ENCODE data around the gene FAM53A.

FAM53A gene

DNA sequence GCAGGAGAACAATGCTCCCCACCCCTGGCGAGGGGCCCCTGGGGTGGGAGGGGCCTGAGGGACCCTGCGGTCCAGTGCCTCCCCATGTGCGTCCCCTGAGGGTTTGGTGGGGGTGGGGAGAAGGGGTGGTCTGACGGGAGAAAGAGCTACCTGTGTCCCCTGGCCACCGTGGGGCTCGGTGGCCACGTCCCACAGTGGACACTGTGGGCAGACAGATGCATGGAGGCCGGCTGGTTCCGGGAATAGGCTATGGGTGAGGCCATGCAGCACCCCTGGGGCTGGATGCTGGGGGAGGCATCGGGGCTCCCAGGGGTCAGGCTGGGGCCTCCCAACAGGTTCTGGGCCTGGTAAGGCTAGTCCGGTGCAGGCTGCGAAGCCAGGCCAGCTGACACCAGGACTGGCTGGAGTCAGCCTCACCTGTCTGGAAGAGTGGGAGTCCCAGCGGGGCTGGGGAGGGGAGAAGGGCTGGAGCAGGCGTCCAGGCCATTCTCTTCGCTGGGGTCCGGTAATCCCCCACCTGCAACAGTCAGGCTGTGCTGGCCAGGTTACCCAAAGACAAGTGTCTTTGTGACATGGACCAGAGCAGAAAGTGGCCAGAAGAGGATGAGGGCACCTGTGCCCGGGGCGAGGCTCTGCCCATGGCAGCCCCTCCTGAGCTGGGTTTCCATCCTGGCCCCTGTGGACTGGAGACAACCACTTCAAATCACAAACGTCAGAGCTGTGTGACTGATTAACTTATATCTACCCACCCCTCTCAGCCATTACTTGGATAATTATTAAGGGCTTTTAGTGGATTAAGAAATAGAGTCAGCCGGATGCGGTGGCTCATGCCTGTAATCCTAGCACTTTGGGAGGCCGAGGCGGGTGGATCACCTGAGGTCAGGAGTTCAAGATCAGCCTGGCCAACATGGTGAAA, 1.4 kb upstream of the FAM53A start:
- no peaks in the 10 kb centered on the region for H3K27me3 ChIP-seq (ENCODE audit: control insufficient read depth in 5 of 5, insufficient read depth in 4 of 5, low read length in 5 of 5)
- peaks cover 0 to 3% (median under 1%) of the 10 kb centered on the region in 5 donors for H3K36me3 ChIP-seq (ENCODE audit: control insufficient read depth in 5 of 5, insufficient read depth in 5 of 5, low read length in 5 of 5)
- no peak overlapping the region for H3K27ac ChIP-seq (ENCODE audit: low read depth, low read length)
- H3K9me3 ChIP-seq (ENCODE audit: control insufficient read depth in 5 of 5, low read length in 5 of 5): no peaks in the 10 kb centered on the region
- peaks cover 0 to 22% (median 21%) of the 10 kb centered on the region in 5 donors for H3K4me1 ChIP-seq (ENCODE audit: control insufficient read depth in 5 of 5, insufficient read depth in 5 of 5, low read length in 5 of 5)
- peak overlapping the region in 2 of 5 donors; percentile 60 to 70 for H3K4me3 ChIP-seq (ENCODE audit: low read depth in 1 of 5, low read length in 5 of 5)
- H3K9ac ChIP-seq (ENCODE audit: low read length in 5 of 5): peak overlapping the region in 1 of 5 donors; percentile 75

DNA sequence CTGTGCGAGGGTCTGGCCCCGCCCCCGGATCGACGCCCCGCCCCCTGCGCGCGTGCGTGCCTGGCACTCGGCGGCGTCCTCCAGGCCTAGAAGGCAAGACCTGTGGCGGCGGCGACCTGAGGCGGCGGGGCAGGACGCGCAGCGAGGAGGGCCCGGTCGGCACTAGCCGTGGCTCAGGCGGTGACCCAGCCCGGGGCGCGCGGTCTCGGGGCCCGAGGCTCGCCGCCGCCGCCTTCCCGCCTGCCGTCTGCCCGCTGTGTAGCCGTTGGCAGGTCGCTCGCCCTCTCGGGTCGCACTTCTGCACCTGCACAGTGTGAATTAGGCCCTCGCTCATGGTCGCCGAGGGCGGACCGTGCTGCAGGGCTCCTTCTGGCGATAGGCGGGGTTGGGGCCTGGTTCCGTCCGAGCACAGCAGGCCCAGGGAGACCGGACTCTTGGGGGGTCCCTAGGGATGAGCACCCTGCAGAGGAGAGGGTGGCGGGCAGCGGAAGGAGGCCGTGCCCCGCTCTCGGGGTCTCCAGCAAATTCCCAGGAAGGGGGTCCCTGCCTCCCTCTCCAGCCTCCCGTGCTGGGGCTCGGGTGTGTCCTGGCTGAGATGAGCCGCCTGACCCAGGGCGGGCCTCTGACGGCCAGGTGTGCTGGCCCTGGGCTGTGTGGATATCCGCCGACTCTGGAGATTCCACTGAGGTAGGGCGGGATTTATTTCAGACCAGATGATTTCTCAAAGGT, 557 bp upstream of the FAM53A start:
- H3K9ac ChIP-seq (ENCODE audit: low read length in 5 of 5): peak overlapping the region in 3 of 5 donors; percentile 53 to 75 (median 62)

DNA sequence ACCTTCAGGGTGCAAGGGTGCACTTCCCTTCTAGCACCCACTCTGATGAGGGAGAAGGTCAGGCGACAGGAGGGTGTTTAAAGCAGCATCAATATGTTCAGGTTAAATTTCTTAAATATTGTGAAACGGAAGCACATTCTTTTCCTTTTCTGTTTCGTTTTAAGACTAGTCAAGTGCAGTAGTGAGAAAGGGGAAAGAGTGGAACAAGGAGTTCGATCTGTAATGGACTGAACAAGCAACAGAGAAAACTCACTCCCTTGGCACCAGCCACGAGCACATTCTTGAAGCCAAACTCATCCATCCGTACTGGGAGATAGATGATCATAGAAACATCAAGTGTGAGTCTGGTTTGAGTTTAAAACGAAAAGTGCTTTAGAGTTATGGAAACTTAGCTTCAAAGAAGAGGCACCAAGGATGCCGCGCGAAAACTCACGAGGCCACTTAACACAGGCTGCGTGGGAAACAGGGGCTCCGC, 815 bp downstream of the FAM53A start:
- Histone ChIP-seq H3K4me3 (ENCODE audit: low read depth in 1 of 5, low read length in 5 of 5) (peak overlapping the region; percentile 61 to 73 (median 68)), H3K4me1 (ENCODE audit: control insufficient read depth in 5 of 5, insufficient read depth in 5 of 5, low read length in 5 of 5) (peaks cover 0 to 22% (median 21%) of the 10 kb centered on the region in 5 donors), H3K9ac (ENCODE audit: low read length in 5 of 5) (peak overlapping the region; percentile 38 to 73 (median 60)), H3K27ac (ENCODE audit: low read depth, low read length) (peak overlapping the region; percentile 58), H3K27me3 (ENCODE audit: control insufficient read depth in 5 of 5, insufficient read depth in 4 of 5, low read length in 5 of 5) (no peaks in the 10 kb centered on the region), H3K36me3 (ENCODE audit: control insufficient read depth in 5 of 5, insufficient read depth in 5 of 5, low read length in 5 of 5) (no peaks in the 10 kb centered on the region), H3K9me3 (ENCODE audit: control insufficient read depth in 5 of 5, low read length in 5 of 5) (no peaks in the 10 kb centered on the region)

More for the DNA sequence above, 557 bp upstream of the FAM53A start:
- Histone ChIP-seq H3K4me1 (ENCODE audit: control insufficient read depth in 5 of 5, insufficient read depth in 5 of 5, low read length in 5 of 5) (peaks cover 0 to 22% (median 21%) of the 10 kb centered on the region in 5 donors), H3K4me3 (ENCODE audit: low read depth in 1 of 5, low read length in 5 of 5) (peak overlapping the region in 4 of 5 donors; percentile 52 to 70 (median 60)), H3K27me3 (ENCODE audit: control insufficient read depth in 5 of 5, insufficient read depth in 4 of 5, low read length in 5 of 5) (no peaks in the 10 kb centered on the region), H3K27ac (ENCODE audit: low read depth, low read length) (no peak overlapping the region), H3K36me3 (ENCODE audit: control insufficient read depth in 5 of 5, insufficient read depth in 5 of 5, low read length in 5 of 5) (no peaks in the 10 kb centered on the region), H3K9me3 (ENCODE audit: control insufficient read depth in 5 of 5, low read length in 5 of 5) (no peaks in the 10 kb centered on the region)

- H3K4me1 ChIP-seq (ENCODE audit: control insufficient read depth in 5 of 5, insufficient read depth in 5 of 5, low read length in 5 of 5): peaks cover 0 to 22% (median 21%) of the 10 kb centered on the region in 5 donors
- H3K27me3 ChIP-seq (ENCODE audit: control insufficient read depth in 5 of 5, insufficient read depth in 4 of 5, low read length in 5 of 5): no peaks in the 10 kb centered on the region
- H3K9me3 ChIP-seq (ENCODE audit: control insufficient read depth in 5 of 5, low read length in 5 of 5): no peaks in the 10 kb centered on the region
- peak overlapping the region; percentile 61 to 73 (median 68) for H3K4me3 ChIP-seq (ENCODE audit: low read depth in 1 of 5, low read length in 5 of 5)
- peak overlapping the region in 2 of 5 donors; percentile 60 to 62 for H3K9ac ChIP-seq (ENCODE audit: low read length in 5 of 5)
- peak overlapping the region; percentile 58 for H3K27ac ChIP-seq (ENCODE audit: low read depth, low read length)
- no peaks in the 10 kb centered on the region for H3K36me3 ChIP-seq (ENCODE audit: control insufficient read depth in 5 of 5, insufficient read depth in 5 of 5, low read length in 5 of 5)
Observed at GRCh38 chr4:1682860-1683259, 1.3 kb downstream of the FAM53A start.

- Histone ChIP-seq H3K9ac (ENCODE audit: low read length in 5 of 5) (no peak overlapping the region), H3K4me3 (ENCODE audit: low read depth in 1 of 5, low read length in 5 of 5) (no peak overlapping the region), H3K9me3 (ENCODE audit: control insufficient read depth in 5 of 5, low read length in 5 of 5) (no peaks in the 10 kb centered on the region), H3K27me3 (ENCODE audit: control insufficient read depth in 5 of 5, insufficient read depth in 4 of 5, low read length in 5 of 5) (peaks cover 0 to 8% (median 0%) of the 10 kb centered on the region in 5 donors), H3K36me3 (ENCODE audit: control insufficient read depth in 5 of 5, insufficient read depth in 5 of 5, low read length in 5 of 5) (no peaks in the 10 kb centered on the region), H3K27ac (ENCODE audit: low read depth, low read length) (no peak overlapping the region), H3K4me1 (ENCODE audit: control insufficient read depth in 5 of 5, insufficient read depth in 5 of 5, low read length in 5 of 5) (peaks cover 0 to 5% (median 4%) of the 10 kb centered on the region in 5 donors)
Observed at GRCh38 chr4:1678244-1678643, 5.9 kb downstream of the FAM53A start.

DNA sequence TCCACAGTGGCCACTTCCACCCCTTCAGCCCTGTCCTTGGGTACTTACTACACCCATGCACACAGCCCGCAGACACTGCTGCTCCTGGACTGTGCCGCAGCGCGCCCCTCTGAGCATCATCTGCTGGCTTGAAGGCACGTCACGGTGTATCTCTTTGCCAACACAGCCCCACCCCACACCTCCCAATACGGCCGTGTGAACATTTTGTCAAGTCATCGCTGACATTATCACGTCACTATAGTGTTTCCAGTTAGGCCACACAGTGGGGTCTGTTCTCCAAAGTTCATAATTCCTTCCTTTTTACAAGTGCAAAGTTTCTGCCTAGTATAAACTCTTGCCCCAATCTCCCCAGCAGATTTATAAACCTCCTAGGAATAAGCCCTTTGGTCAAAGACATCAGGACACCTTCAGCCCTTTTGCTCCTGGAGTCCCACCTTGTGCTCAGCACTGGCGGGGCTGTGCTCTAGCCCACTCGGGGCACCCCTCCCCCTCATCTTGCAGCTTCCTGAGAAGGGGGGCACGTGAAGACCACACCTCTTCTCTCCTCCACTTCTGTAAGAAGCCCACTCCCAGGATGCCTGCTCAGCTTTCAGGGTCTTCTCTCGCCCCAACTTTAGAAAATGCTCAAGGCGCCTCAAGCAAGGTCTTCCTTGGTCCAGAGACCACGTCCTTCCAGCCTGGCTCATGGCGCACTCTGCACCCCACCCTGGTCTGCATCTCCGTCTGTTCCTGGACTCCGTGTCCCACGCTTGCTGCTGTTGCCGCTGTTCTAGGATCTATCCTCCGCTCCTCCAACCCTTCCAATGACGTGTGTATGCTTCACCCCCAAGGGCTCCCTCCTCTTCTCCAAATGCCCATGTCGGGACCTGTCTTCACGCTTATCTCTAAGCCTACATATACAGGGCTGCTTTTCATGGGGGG, 7.2 kb downstream of the FAM53A start:
- Histone ChIP-seq H3K27me3 (ENCODE audit: control insufficient read depth in 5 of 5, insufficient read depth in 4 of 5, low read length in 5 of 5) (peaks cover 0 to 8% (median 0%) of the 10 kb centered on the region in 5 donors), H3K4me3 (ENCODE audit: low read depth in 1 of 5, low read length in 5 of 5) (no peak overlapping the region), H3K9me3 (ENCODE audit: control insufficient read depth in 5 of 5, low read length in 5 of 5) (no peaks in the 10 kb centered on the region), H3K36me3 (ENCODE audit: control insufficient read depth in 5 of 5, insufficient read depth in 5 of 5, low read length in 5 of 5) (no peaks in the 10 kb centered on the region), H3K27ac (ENCODE audit: low read depth, low read length) (no peak overlapping the region), H3K4me1 (ENCODE audit: control insufficient read depth in 5 of 5, insufficient read depth in 5 of 5, low read length in 5 of 5) (no peaks in the 10 kb centered on the region), H3K9ac (ENCODE audit: low read length in 5 of 5) (no peak overlapping the region)

GRCh38 chr4:1675802-1676137, 8.3 kb downstream of the FAM53A start:
- H3K27ac ChIP-seq (ENCODE audit: low read depth, low read length): no peak overlapping the region
- H3K9ac ChIP-seq (ENCODE audit: low read length in 5 of 5): no peak overlapping the region
- no peaks in the 10 kb centered on the region for H3K4me1 ChIP-seq (ENCODE audit: control insufficient read depth in 5 of 5, insufficient read depth in 5 of 5, low read length in 5 of 5)
- no peaks in the 10 kb centered on the region for H3K36me3 ChIP-seq (ENCODE audit: control insufficient read depth in 5 of 5, insufficient read depth in 5 of 5, low read length in 5 of 5)
- H3K27me3 ChIP-seq (ENCODE audit: control insufficient read depth in 5 of 5, insufficient read depth in 4 of 5, low read length in 5 of 5): peaks cover 0 to 8% (median 0%) of the 10 kb centered on the region in 5 donors
- H3K4me3 ChIP-seq (ENCODE audit: low read depth in 1 of 5, low read length in 5 of 5): no peak overlapping the region
- no peaks in the 10 kb centered on the region for H3K9me3 ChIP-seq (ENCODE audit: control insufficient read depth in 5 of 5, low read length in 5 of 5)

DNA sequence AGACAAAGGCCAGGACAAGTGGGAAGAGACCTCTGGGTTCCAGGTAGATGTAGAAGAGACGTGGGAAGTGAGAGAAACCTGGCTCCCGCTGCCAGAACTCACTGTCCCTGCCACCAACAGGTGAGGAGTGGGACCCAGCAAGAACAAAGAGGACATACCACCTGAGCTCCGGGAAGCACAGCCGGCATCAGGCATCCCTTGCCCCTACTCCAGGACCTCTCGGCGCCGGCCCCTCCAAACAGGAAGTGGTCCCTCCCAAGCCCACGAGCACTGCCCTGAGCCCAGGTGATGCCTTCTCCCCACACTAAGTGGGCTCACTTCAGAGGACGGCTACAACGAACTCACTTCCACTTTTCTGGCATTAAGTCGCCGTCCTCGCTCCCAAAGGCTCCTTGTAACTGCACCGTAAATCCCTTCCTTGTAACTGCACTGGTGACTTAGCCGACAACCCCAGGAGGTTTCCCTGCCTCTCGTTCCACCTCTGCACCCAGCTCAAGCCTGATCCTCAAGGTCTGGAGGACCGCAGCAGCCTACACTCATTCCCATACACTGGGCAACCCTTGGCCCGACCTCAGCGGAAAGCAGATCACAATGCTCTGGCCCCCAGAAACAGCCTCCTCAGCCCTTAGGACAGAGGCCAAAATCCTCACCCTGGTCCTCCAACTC, 8.8 kb downstream of the FAM53A start:
- Histone ChIP-seq H3K27ac (ENCODE audit: low read depth, low read length) (no peak overlapping the region), H3K27me3 (ENCODE audit: control insufficient read depth in 5 of 5, insufficient read depth in 4 of 5, low read length in 5 of 5) (peaks cover 0 to 8% (median 0%) of the 10 kb centered on the region in 5 donors), H3K9ac (ENCODE audit: low read length in 5 of 5) (no peak overlapping the region), H3K9me3 (ENCODE audit: control insufficient read depth in 5 of 5, low read length in 5 of 5) (no peaks in the 10 kb centered on the region), H3K4me1 (ENCODE audit: control insufficient read depth in 5 of 5, insufficient read depth in 5 of 5, low read length in 5 of 5) (no peaks in the 10 kb centered on the region), H3K4me3 (ENCODE audit: low read depth in 1 of 5, low read length in 5 of 5) (no peak overlapping the region), H3K36me3 (ENCODE audit: control insufficient read depth in 5 of 5, insufficient read depth in 5 of 5, low read length in 5 of 5) (no peaks in the 10 kb centered on the region)

DNA sequence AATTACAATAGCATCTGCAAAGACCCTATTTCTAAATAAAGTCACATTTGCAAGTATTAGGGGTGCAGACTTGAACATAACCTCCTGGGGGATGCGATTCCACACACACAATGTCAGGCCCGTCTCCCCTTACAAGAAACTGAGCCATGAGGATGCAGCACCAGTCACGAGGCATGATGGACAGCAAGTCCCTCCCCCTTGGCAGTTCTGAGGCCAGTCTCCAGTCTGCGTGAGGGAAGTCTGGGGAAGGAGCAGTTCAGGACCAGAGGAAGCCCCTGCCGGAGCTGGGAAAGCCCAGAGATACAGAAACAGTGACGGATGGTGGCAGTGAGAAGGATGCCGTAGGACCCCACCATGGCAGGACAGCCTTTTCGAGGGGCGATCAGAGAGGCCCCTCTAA, 9.4 kb downstream of the FAM53A start:
- Histone ChIP-seq H3K4me1 (ENCODE audit: control insufficient read depth in 5 of 5, insufficient read depth in 5 of 5, low read length in 5 of 5) (no peaks in the 10 kb centered on the region), H3K36me3 (ENCODE audit: control insufficient read depth in 5 of 5, insufficient read depth in 5 of 5, low read length in 5 of 5) (no peaks in the 10 kb centered on the region), H3K27me3 (ENCODE audit: control insufficient read depth in 5 of 5, insufficient read depth in 4 of 5, low read length in 5 of 5) (peaks cover 0 to 8% (median 0%) of the 10 kb centered on the region in 5 donors), H3K9ac (ENCODE audit: low read length in 5 of 5) (no peak overlapping the region), H3K4me3 (ENCODE audit: low read depth in 1 of 5, low read length in 5 of 5) (no peak overlapping the region), H3K9me3 (ENCODE audit: control insufficient read depth in 5 of 5, low read length in 5 of 5) (no peaks in the 10 kb centered on the region), H3K27ac (ENCODE audit: low read depth, low read length) (no peak overlapping the region)
